ENCODE measurements around the gene NREP.

The NREP gene, protein sequence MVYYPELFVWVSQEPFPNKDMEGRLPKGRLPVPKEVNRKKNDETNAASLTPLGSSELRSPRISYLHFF

DNA sequence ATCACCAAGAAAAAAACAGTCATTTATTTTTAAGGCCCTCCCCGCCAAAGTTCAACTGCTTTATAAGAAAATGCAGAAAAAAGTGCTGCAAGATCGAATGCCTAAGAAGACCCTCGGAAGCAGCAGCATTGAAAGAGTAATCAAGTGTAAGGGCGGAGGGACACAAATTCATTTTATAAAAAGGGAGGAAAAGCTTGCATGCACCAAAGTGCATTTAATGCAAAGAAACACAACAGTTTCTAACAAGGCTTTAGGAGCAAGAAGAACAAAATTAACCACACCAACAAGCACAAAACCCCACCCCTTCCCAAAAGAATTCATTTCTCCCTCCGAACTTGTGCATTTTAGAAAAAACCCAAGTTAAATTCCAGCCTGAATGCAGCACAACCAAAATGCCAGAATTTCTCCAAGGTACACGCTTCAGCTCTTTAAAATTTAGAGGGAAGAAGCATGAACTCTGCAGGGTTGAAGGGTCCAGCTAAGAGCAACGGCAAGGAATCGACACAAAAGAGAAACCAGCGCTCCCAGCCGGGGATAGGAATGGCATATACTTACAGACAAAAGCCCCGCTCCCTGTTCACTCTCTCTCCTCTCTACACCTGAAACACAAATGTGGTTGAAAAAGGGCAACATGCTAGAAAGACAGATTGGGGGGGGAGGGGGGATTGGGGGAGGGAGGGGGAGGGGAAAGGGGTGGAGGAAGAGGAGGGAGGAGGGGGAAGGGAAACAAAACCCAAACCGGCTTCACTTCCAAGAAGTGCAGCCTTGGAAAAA lies at the start of gene NREP:
TSS of gene NREP (minus strand) at position 614 of the 774 bp plus-strand sequence. CDS start 1,422 bp downstream, outside the sequence.
- no peak for DNase-seq (ENCODE audit: low read depth)

DNA sequence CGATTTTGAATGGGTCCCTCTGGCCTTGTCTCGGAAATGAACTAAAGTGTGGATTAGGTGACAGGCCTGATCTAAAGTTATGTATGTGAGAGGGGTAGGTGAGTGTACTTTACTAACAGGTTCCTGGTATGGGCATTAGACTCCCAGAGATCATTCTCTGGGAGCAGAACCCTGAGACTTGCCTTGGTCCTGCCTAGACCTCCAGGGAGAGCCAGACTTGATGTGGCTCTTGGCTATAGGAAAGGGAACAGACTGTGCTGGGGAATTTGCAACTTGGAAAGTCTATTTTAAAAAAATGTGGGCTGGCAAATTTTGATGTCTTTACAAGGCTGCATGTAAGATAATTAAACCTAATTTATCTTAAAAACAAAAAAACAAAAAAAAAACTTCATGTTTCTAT lies 49.8 kb upstream of the NREP start:
- no peak for DNase-seq (ENCODE audit: low read depth)

DNA sequence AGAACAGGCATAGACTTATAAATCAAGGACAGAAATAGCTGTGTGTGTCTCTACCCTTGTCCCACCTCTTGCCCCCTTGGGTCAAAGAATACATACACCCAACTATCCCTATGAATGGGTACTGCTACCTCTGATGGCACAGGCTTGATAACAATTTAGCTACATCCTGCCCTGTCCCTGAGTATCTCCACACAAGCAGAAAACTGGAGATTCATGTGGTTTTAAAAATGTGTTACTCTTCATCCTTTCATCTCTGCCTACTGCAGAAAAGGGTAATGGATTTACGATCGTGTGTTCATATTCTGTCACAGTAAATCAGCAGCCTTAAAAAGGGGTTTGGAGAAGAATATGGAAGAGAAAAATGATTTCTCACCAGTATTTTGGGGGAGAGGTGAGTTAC lies 49.2 kb upstream of the NREP start:
- no peak for DNase-seq (ENCODE audit: low read depth)

GRCh38 chr5:111805071-111805470 lies 48.1 kb upstream of the NREP start:
- no peak for DNase-seq (ENCODE audit: low read depth)

GRCh38 chr5:111800351-111800750 lies 43.4 kb upstream of the NREP start:
- no peak for DNase-seq (ENCODE audit: low read depth)

GRCh38 chr5:111795142-111795541 lies 38.1 kb upstream of the NREP start:
- DNase-seq (ENCODE audit: low read depth), result no peak

GRCh38 chr5:111792471-111793058 lies 35.6 kb upstream of the NREP start:
- no peak for DNase-seq (ENCODE audit: low read depth)

- DNase-seq (ENCODE audit: low read depth), result no peak
Observed at GRCh38 chr5:111790295-111790694, 33.3 kb upstream of the NREP start.

DNA sequence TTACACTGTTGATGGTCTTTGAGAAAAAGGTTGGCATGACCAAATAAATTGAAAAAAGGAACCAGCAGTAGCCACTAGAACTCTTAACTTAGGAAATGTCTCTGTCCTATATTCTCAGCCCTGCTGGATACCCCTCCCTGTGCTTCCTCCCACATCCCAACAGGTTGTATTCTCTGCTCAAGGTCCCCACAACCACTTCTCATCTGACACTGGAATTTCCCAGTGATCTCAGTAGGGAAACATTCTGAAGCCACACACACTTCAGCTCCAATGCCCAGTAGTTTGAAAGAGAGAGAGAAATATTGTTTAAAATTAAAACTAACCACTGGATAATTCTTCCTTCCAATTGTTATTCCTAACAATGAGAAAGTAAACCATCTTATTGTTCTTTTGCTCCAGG lies 30.0 kb upstream of the NREP start:
- no peak for DNase-seq (ENCODE audit: low read depth)

DNA sequence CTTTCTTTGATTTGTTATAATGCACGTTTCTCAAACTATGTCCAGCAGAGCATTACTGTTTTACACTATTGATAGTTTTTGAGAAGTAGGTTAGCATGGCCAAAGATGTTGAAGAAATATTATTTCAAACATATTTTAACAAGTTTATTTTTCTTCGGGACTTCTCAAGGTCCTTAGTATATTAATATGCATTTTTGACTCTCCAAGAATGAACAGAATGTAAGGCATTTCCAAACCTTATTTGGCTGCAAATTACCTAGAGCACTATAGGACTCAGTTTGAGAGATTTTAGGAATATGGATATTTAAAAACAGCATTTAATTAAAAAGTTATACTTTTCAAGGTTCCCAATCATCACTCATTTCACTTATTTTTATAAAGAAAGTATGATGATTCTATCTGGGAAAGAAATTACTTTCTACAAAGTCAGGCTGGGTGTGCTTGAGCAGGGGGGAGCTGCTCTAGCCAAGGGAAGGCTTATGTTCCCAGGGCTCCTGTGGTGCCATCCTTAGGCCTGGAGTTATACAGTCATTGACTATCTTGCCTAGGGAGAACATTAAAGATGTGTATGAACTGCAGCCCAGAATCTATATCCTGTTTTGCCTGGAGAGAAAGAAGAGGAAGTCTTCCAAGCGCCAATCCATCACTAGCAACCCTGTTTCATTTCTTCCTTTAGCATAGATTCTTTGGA lies 27.6 kb upstream of the NREP start:
- DNase-seq (ENCODE audit: low read depth), result no peak

DNA sequence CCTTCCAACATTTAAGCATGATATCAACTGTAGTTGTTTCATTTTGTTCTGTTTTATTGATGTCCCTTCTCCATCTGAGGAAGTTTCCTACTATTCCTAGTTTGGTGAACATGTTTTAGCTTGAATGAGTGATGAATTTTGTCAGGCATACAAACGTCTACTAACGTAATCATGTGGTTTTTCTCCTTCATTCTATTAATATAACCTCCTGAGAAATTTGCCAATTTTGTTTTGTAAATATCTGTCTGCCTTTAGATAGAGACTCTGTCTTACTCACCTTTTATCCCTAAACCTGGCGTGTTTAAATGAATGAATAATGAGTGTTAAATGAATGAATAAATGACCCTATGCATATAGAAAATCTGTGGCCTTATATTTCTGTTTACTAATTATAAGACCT lies 26.5 kb upstream of the NREP start:
- DNase-seq (ENCODE audit: low read depth), result no peak

DNA sequence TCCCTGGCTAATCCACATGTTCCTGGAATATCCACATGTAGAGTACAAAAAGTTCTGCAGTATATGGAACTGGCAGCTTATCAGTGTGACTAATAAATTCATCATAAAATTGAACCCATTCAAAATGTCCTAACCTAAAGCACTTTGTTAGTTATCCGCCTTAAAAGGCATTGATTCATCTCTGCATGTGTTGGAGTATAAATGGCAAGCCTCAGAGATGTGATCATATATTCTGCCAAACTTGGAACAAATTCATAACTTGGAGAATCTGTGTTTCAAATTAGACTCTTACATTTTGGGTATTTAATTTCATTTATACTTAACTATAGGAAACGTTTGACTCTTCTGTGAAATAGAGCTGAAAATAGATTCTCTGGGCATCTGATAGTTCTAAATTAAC lies 25.2 kb upstream of the NREP start:
- no peak for DNase-seq (ENCODE audit: low read depth)

- DNase-seq (ENCODE audit: low read depth), result no peak
Observed at GRCh38 chr5:111781200-111781599, 24.2 kb upstream of the NREP start.

DNA sequence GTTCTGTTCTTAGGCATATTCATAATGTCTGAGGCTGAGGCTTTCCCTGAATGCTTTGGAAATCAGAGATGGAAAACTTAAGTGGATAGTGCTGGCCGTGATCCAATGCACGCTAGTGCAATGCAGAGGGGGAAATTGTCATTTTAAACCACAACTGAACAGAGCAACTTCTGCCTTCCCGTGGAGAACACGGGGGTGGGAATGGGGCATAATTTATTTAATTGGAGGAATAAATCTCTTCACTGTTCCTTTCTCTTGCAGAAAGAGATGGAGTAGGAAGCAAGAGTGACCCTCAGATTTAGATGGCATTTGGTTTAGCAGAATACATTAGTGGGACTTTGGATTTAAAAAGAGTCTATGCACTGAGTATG lies 22.9 kb upstream of the NREP start:
- DNase-seq (ENCODE audit: low read depth), result no peak

DNA sequence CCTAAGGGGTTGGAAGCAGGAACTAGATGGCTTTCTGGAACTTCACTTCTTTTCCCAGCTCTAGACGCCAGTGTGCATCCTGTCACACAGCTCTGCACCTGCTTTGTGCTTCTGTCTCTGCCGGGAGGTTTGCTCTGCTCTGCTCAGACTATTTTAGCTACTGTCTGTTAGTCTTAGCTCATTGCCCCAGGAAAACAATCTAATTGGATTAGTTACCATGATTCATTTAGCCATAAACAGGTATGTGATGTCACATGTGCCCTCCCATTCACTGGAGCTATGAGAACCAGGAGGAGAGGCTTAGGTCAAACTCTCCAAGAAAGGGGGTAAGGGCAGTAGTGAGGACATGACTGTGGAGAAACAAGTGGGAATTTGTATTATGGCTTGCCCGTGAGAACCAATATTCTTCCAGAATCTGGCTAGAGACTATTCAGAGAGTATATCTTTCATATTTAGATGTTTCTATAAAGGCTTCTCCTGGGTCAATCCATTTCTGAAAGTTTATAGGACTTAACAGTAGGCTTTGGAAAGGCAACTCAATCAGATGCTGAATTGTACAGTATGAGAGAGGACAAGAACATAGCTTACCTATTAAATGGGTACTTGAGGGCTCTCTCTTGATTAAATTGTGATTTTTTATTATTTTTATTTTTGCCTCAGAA lies 22.4 kb upstream of the NREP start:
- DNase-seq (ENCODE audit: low read depth), result no peak

DNA sequence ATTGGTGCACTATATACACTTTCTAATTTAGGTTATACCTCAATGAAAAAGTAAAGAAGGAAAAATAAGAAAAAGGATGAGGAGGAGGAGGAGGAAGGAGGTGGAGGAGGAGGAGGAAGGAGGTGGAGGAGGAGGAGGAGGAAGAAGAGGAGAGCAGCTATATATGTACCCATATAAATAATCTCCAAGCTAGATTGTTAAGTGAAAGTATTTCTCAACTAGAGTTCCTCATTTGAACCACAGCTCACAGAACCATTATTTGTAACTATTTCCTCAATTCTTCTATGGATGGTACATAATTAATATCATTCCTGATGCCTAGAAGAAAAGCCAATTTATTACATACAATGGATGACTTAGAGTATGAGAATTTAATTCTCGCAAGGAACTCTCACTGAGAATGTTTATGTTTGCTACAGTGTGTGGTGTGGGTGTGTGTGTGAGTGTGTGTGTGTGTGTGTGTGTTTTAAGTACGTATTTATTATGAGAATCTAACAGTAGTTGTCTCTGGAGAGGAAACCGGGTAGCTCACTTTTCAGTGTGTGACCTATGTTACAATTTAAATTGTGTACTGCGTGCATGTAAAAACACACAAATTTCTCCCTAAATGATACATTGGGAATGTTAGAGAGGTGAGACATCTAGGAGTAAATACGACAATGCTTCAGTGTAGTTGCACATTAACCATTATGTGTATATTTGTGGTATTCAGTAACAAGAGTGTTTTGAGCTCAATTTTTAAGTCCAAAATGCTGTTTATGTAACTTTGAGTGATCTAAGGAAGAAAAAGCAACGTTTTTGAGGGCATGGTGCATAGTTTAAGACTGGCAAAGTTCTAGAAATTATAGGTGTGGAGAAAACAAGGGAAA lies 20.2 kb upstream of the NREP start:
- DNase-seq (ENCODE audit: low read depth), result no peak

DNA sequence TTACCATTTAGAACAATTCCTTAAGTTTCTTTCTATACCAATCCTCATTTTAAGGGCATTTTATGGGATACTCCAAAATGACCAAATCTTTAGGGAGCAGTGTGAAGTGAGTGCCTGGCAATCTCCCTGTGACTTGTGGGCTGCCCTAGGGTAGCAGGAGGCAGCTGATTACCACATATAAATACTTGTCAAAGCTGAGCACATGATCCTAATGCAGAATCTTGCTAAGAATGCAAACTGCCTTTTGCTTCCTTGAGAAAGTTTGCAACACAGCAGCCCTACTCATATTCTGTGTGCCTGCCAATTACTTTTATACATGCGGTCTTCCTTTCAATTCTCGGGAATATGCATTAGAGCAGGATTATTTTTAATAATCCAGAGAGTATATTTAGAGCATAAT lies 18.2 kb upstream of the NREP start:
- no peak for DNase-seq (ENCODE audit: low read depth)

DNA sequence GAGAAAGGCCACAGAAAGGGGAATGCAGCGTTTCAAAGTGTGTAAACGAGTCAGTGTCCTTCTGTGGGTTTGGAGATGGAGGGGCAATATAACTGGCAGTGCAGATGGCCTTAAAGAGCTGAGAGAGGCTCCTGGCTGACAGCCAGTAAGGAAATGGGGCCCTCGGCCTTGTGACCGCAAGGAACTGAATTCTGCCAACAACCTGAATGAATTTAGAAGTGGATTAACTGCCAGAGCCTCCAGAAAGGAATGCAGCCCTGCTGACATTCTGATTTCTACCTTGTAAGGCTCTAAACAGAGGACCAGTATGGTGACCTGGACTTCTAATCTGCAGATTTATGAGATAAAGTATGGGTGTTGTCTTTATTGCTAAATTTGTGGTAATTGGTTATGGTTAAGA lies 17.5 kb upstream of the NREP start:
- DNase-seq (ENCODE audit: low read depth), result no peak

DNA sequence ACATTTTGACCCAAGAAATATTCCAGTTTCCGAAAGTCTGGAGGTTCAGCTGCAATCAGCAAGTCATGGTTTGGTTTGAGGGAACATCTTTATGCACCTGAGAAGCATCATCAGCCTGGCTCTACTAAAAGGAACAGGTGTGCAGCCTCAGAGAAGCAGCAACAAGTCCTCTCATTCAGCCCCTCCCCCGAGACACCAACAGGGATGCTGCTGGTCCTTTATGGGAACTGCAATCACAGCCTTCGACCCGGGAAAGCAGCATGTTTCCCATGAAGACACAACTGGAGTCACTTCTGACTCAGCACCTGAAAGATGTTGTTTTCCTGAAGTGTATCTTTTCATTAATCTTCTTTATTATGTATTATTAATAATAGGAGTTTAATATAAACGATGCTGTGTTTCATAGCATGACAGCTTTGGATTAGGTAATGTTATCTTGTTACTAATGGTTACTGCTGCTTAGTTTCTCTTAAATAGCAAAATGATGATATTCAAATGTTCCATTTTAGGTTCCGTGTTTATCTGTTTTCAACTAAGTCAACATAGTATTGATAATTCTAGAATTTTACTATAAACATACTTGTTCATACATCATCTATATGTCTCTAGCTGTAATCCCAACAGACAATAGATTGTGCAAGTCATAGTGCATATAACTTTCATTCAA lies 15.6 kb upstream of the NREP start:
- no peak for DNase-seq (ENCODE audit: low read depth)

DNA sequence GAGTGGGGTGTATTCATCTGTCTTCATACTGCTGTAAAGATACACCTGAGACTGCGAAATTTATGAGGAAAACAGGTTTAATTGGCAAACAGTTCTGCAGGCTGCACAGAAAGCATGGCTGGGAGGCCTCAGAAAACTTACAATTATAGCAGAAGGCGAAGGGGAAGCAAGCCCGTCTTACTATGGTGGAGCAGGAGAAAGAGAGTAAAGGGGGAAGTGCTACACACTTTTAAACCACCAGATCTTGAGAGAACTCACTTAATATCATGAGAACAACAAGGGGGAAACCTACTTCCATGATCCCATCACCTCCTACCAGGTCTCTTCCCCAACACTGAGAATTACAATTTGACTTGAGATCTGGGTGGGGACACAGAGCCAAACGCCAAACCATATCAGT lies 12.5 kb upstream of the NREP start:
- DNase-seq (ENCODE audit: low read depth), result no peak
